ENCODE data around the gene STOML1. TPM values are rescaled to one million over a fixed set of nuclear protein-coding genes. Genes with fewer than 3 reads are reported as not detected.

Gene STOML1
- total and polyA plus RNA-seq, 10 donors = 8.2 to 15.2 (median 10.0) TPM

- TF ChIP-seq POLR2AphosphoS5 (IDR thresholded peaks at IDR 0.05) = no peak
- no peak for TF ChIP-seq POLR2A (IDR thresholded peaks at IDR 0.05)
- TF ChIP-seq CTCF (IDR thresholded peaks at IDR 0.05 in 8 of 11, conservative IDR thresholded peaks at IDR 0.05 in 3 of 11) = no peak
- 53 to 62% (median 58%) methylated on average over 7 of the region's 7 CpGs for WGBS, 5 donors
- Histone ChIP-seq H3K36me3 (peaks cover 0 to 25% (median 0%) of the 10 kb centered on the region in 6 donors), H3K27me3 (replicated peaks in 1 of 7) (no peaks in the 10 kb centered on the region), H3K4me3 (no peak overlapping the region), H3K9me3 (no peaks in the 10 kb centered on the region), H3K27ac (peak overlapping the region in 3 of 8 donors; percentile 89 to 97 (median 94)), H3K4me1 (peaks cover 56 to 100% (median 90%) of the 10 kb centered on the region in 6 donors)
- intact Hi-C loops (cut with DNase I; ENCODE audit: low total_unique reads) = no loop called here
- DNase-seq = no peak
These were observed 5.9 kb downstream of the STOML1 start for GRCh38 chr15:73986055-73986775.

GRCh38 chr15:73985101-73985873, 6.8 kb downstream of the STOML1 start:
- Histone ChIP-seq H3K4me3 (no peak overlapping the region), H3K4me1 (peaks cover 49 to 100% (median 87%) of the 10 kb centered on the region in 6 donors), H3K36me3 (peaks cover 0 to 25% (median 0%) of the 10 kb centered on the region in 6 donors), H3K27me3 (replicated peaks in 1 of 7) (no peaks in the 10 kb centered on the region), H3K9me3 (no peaks in the 10 kb centered on the region), H3K27ac (peak overlapping the region in 4 of 8 donors; percentile 25 to 94 (median 80))
- DNase-seq = no peak
- 70 to 84% (median 72%) methylated on average over 10 to 13 of the region's 13 CpGs for WGBS, 5 donors
- intact Hi-C loops (cut with DNase I; ENCODE audit: low total_unique reads) = no loop called here
- TF ChIP-seq CTCF (IDR thresholded peaks at IDR 0.05 in 8 of 11, conservative IDR thresholded peaks at IDR 0.05 in 3 of 11) = no peak
- peak in 1 of 3 donors; percentile 9 for TF ChIP-seq POLR2AphosphoS5 (IDR thresholded peaks at IDR 0.05)
- TF ChIP-seq POLR2A (IDR thresholded peaks at IDR 0.05) = no peak

- Histone ChIP-seq H3K4me3 (no peak overlapping the region), H3K27ac (peak overlapping the region in 5 of 8 donors; percentile 8 to 94 (median 81)), H3K9me3 (no peaks in the 10 kb centered on the region), H3K27me3 (replicated peaks in 1 of 7) (no peaks in the 10 kb centered on the region), H3K4me1 (peaks cover 46 to 94% (median 80%) of the 10 kb centered on the region in 6 donors), H3K36me3 (peaks cover 0 to 25% (median 0%) of the 10 kb centered on the region in 6 donors)
- 59 to 66% (median 63%) methylated on average over 13 of the region's 13 CpGs for WGBS, 5 donors
- TF ChIP-seq POLR2AphosphoS5 (IDR thresholded peaks at IDR 0.05) (no peak), POLR2A (IDR thresholded peaks at IDR 0.05) (no peak), CTCF (IDR thresholded peaks at IDR 0.05 in 8 of 11, conservative IDR thresholded peaks at IDR 0.05 in 3 of 11) (no peak)
- DNase-seq = no peak
- intact Hi-C loops (cut with DNase I; ENCODE audit: low total_unique reads) = no loop called here
These were observed 7.7 kb downstream of the STOML1 start for GRCh38 chr15:73984208-73984979.

All from spleen (tissue), 11 donors.